IMR-90 (cell line): Measurements from ENCODE around the gene CDH7. TPM values are rescaled to one million over a fixed set of nuclear protein-coding genes. Genes with fewer than 3 reads are reported as not detected.

Source experiments
- ATAC-seq: fragments of 200-7000 bp; cut with Tn5 transposase; 2 replicates; pipeline ENCODE4 v1.9.1; 2020; ENCODE audit warnings: low read depth, mild to moderate bottlenecking, moderate library complexity
- BruUV-seq: library from RNA; stranded (reverse); fragments of 400-500 nt; replicated peaks from 2 replicates; lab custom pipeline; 2021; lab: Mats Ljungman, UMichigan
- CTCF ChIA-PET: fragments of 300-600 bp; formaldehyde crosslinking; extraction: SDS; loops from one replicate; lab custom pipeline; 2021; ENCODE audit warnings: antibody characterized with exemption; lab: Yijun Ruan, JAX
- POLR2A ChIA-PET: fragments of 300-600 bp; sonication (Branson Sonifier 250); formaldehyde crosslinking; loops from one replicate; lab custom pipeline; 2022; ENCODE audit warnings: antibody characterized with exemption; ENCODE audit not compliant: unreplicated experiment; lab: Charles Lee
- DNase-seq: peaks from one replicate; pipeline ENCODE4 v3.0.0; 2013
- H2AFZ ChIP-seq: replicated peaks from 2 replicates; pipeline ENCODE3; 2013; ENCODE audit warnings: low read length, mild to moderate bottlenecking; ENCODE audit not compliant: poor library complexity
- H2AK5ac ChIP-seq: 2 replicates; pipeline ENCODE4 v1.6.1; 2013; ENCODE audit warnings: low read depth, low read length, inconsistent platforms
- H2AK9ac ChIP-seq: replicated peaks from 2 replicates; pipeline ENCODE3; 2013; ENCODE audit warnings: mild to moderate bottlenecking, low read depth, low read length, moderate library complexity; ENCODE audit not compliant: poor library complexity
- H2BK120ac ChIP-seq: 2 replicates; pipeline ENCODE4 v1.6.1; 2013; ENCODE audit warnings: low read depth, low read length, inconsistent platforms
- H2BK15ac ChIP-seq: 3 replicates; pipeline ENCODE4 v1.6.1; 2013; ENCODE audit warnings: low read depth, low read length, inconsistent platforms
- H2BK20ac ChIP-seq: 2 replicates; pipeline ENCODE4 v1.6.1; 2013; ENCODE audit warnings: low read depth, mild to moderate bottlenecking, inconsistent platforms, low read length, moderate library complexity
- H2BK5ac ChIP-seq: 2 replicates; pipeline ENCODE4 v1.6.1; 2013; ENCODE audit warnings: mild to moderate bottlenecking, low read depth, low read length, inconsistent platforms; ENCODE audit not compliant: poor library complexity, severe bottlenecking
- H3K14ac ChIP-seq: replicated peaks from 2 replicates; pipeline ENCODE4 v1.6.1; 2013; ENCODE audit warnings: low read depth, low read length, inconsistent platforms
- H3K18ac ChIP-seq: 2 replicates; pipeline ENCODE4 v1.6.1; 2013; ENCODE audit warnings: low read depth, low read length, control low read depth
- H3K23ac ChIP-seq: 2 replicates; pipeline ENCODE4 v1.6.1; 2013; ENCODE audit warnings: low read depth, low read length, inconsistent platforms
- H3K27ac ChIP-seq: 2 replicates; pipeline ENCODE4 v1.5.1; 2013; ENCODE audit warnings: mild to moderate bottlenecking, control low read depth, low read length; ENCODE audit not compliant: insufficient read depth
- H3K27me3 ChIP-seq: 2 replicates; pipeline ENCODE4 v1.6.1; 2013; ENCODE audit warnings: low read length; ENCODE audit not compliant: control insufficient read depth, insufficient read depth
- H3K36me3 ChIP-seq: 2 replicates; pipeline ENCODE4 v1.6.1; 2013; ENCODE audit warnings: low read length, mixed read lengths; ENCODE audit not compliant: control insufficient read depth, insufficient read depth
- H3K4ac ChIP-seq: 2 replicates; pipeline ENCODE4 v1.6.1; 2013; ENCODE audit warnings: low read depth, low read length, inconsistent platforms
- H3K4me1 ChIP-seq: 2 replicates; pipeline ENCODE4 v1.6.1; 2013; ENCODE audit warnings: low read length, mixed read lengths; ENCODE audit not compliant: control insufficient read depth, insufficient read depth
- H3K4me2 ChIP-seq: 2 replicates; pipeline ENCODE4 v1.6.1; 2013; ENCODE audit warnings: low read depth, mild to moderate bottlenecking, control low read depth, low read length, moderate library complexity
- H3K4me3 ChIP-seq: 2 replicates; pipeline ENCODE4 v1.5.1; 2013; ENCODE audit warnings: low read depth, mild to moderate bottlenecking, control low read depth, low read length, moderate library complexity; ENCODE audit not compliant: insufficient read depth
- H3K56ac ChIP-seq: 2 replicates; pipeline ENCODE4 v1.6.1; 2013; ENCODE audit warnings: low read length, inconsistent platforms; ENCODE audit not compliant: insufficient read depth; ENCODE audit errors: extremely low read depth
- H3K79me1 ChIP-seq, 2 experiments: 2 replicates each; pipeline ENCODE4 v1.6.1; 2013; ENCODE audit warnings: low read length in 2 of 2, inconsistent platforms in 1 of 2, low read depth in 1 of 2
- H3K9ac ChIP-seq: 2 replicates; pipeline ENCODE4 v1.6.1; 2013; ENCODE audit warnings: low read depth, low read length, control low read depth
- H3K9me1 ChIP-seq: 2 replicates; pipeline ENCODE4 v1.6.1; 2013; ENCODE audit warnings: low read length, inconsistent platforms; ENCODE audit not compliant: insufficient read depth
- H3K9me3 ChIP-seq: 2 replicates; pipeline ENCODE4 v1.6.1; 2013; ENCODE audit warnings: low read length; ENCODE audit not compliant: control insufficient read depth, insufficient read depth
- H4K20me1 ChIP-seq: 2 replicates; pipeline ENCODE4 v1.6.1; 2013; ENCODE audit warnings: low read length, inconsistent platforms; ENCODE audit not compliant: insufficient read depth
- H4K5ac ChIP-seq: 2 replicates; pipeline ENCODE4 v1.6.1; 2013; ENCODE audit warnings: mild to moderate bottlenecking, low read depth, low read length, control low read depth
- H4K8ac ChIP-seq, 2 experiments: 2 replicates each; pipeline ENCODE4 v1.6.1; 2013; ENCODE audit warnings: low read depth in 2 of 2, low read length in 2 of 2, control low read depth in 1 of 2, inconsistent platforms in 1 of 2
- H4K91ac ChIP-seq: 2 replicates; pipeline ENCODE4 v1.6.1; 2013; ENCODE audit warnings: low read depth, low read length, inconsistent platforms; ENCODE audit not compliant: insufficient read depth
- BHLHE40 ChIP-seq: fragments of 150-350 bp; IDR thresholded peaks from 2 replicates; pipeline ENCODE4 v1.6.1; 2016; ENCODE audit warnings: mild to moderate bottlenecking, low read depth, low read length
- CHD1 ChIP-seq: IDR thresholded peaks from 2 replicates; pipeline ENCODE4 v1.6.1; 2012; ENCODE audit warnings: low read depth, low read length, improper control_type of control experiment
- FOS ChIP-seq: fragments of 150-350 bp; IDR thresholded peaks from 2 replicates; pipeline ENCODE4 v1.6.1; 2016; ENCODE audit warnings: low read depth, low read length
- MAFK ChIP-seq: IDR thresholded peaks from 2 replicates; pipeline ENCODE4 v1.6.1; 2012; ENCODE audit warnings: low read depth, low read length, improper control_type of control experiment
- MAZ ChIP-seq: IDR thresholded peaks from 2 replicates; pipeline ENCODE4 v1.6.1; 2012; ENCODE audit warnings: low read depth, mild to moderate bottlenecking, low read length, improper control_type of control experiment, moderate library complexity, borderline replicate concordance
- MXI1 ChIP-seq: IDR thresholded peaks from 2 replicates; pipeline ENCODE4 v1.6.1; 2012; ENCODE audit warnings: low read depth, mild to moderate bottlenecking, low read length, moderate library complexity, borderline replicate concordance
- RCOR1 ChIP-seq: IDR thresholded peaks from 2 replicates; pipeline ENCODE4 v1.6.1; 2012; ENCODE audit warnings: mild to moderate bottlenecking, low read length, improper control_type of control experiment; ENCODE audit not compliant: insufficient replicate concordance
- RFX5 ChIP-seq: IDR thresholded peaks from 2 replicates; pipeline ENCODE4 v1.8.0; 2012; ENCODE audit warnings: low read depth, mild to moderate bottlenecking, low read length, moderate library complexity
- SMC3 ChIP-seq: fragments of 150-350 bp; IDR thresholded peaks from 2 replicates; pipeline ENCODE4 v1.6.1; 2016; ENCODE audit warnings: low read depth, mild to moderate bottlenecking, antibody characterized with exemption, low read length, moderate library complexity
- USF2 ChIP-seq: fragments of 150-350 bp; IDR thresholded peaks from 2 replicates; pipeline ENCODE4 v1.6.1; 2017; ENCODE audit warnings: mild to moderate bottlenecking, antibody characterized with exemption, low read length, low read depth
- WGBS, 2 experiments: methylation state at CpG; one replicate each; pipeline versions ENCODE4 v1.1.5 to v1.1.7; 2013; ENCODE audit warnings: missing lambda C conversion rate in 2 of 2; ENCODE audit not compliant: insufficient read length in 1 of 2; ENCODE audit errors: extremely low coverage in 2 of 2; 5-methylcytosine and 5-hydroxymethylcytosine counted together
- dilution Hi-C: fragments of 300-500 bp; cut with HindIII; formaldehyde crosslinking; loops from one replicate; pipeline ENCODE4 v1.14.3; 2018; ENCODE audit warnings: low sequenced_read_pairs; ENCODE audit not compliant: unreplicated experiment
- in situ Hi-C: fragments of 300-500 bp; cut with MboI; formaldehyde crosslinking; loops from 3 replicates; pipeline ENCODE4 v1.14.3; 2019; ENCODE audit warnings: low sequenced_read_pairs, inconsistent platforms, mixed read lengths
- intact Hi-C: fragments of 100-400 bp; cut with micrococcal nuclease; formaldehyde crosslinking; loops from 2 replicates; pipeline ENCODE4 v1.10.0; 2022
- polyA plus RNA-seq, 3 experiments: library from polyadenylated mRNA; depleted of rRNA; stranded (reverse); fragments of >200 nt; gene quantifications; 2 replicates each; pipeline ENCODE4 v1.2.3, GENCODE V29; 2012; ENCODE audit warnings: low replicate concordance in 1 of 3
- total RNA-seq: library from RNA; depleted of rRNA; stranded (reverse); fragments of >200 nt; gene quantifications from 2 replicates; pipeline ENCODE4 v1.2.3, GENCODE V29; 2012
- TF ChIP-seq, protein P1 (sequence below): fragments of 150-350 bp; IDR thresholded peaks from 2 replicates; pipeline ENCODE4 v1.6.1; 2016; ENCODE audit warnings: low read depth, mild to moderate bottlenecking, low read length, moderate library complexity, borderline replicate concordance

The CDH7 gene
- total and polyA plus RNA-seq, 2 of the 4 experiments (the other 2 are of a cell fraction), result not detected

DNA sequence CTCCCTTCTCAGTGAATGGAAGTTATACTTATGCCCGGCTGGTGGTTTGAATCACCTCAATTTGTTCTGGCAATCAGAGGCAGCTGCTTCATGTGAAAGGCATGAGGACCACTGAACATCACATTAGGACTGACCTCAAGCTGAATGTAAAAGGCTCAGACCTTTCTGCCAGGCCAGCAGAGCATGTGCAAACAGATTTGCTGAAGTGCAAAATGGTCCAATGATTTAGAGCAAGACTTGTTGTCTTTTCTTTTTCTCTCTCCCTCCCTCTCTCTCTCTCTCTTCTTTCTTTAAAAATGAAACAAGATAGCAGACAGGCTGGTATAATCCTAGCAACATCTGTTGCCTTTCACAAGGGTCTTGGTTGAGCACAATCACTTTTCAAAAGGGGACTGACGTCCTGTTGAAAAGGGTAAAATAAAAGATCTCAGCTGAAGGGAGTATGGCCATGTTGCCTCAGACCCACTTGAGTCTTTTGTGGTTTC lies 13.3 kb upstream of the CDH7 start:
- Histone ChIP-seq H3K18ac (no peak overlapping the region), H2AFZ (no peak overlapping the region), H3K9me1 (no peaks in the 10 kb centered on the region), H4K8ac (no peak overlapping the region), H4K20me1 (no peaks in the 10 kb centered on the region), H3K23ac (no peak overlapping the region), H2BK120ac (no peak overlapping the region), H3K36me3 (no peaks in the 10 kb centered on the region), H3K56ac (no peak overlapping the region), H3K4me3 (no peak overlapping the region), H2AK5ac (no peak overlapping the region), H3K79me1 (no peaks in the 10 kb centered on the region), H2BK5ac (no peak overlapping the region), H4K5ac (no peak overlapping the region), H3K27ac (no peak overlapping the region), H2BK15ac (no peak overlapping the region), H2AK9ac (no peak overlapping the region), H3K4me1 (no peaks in the 10 kb centered on the region), H4K91ac (no peak overlapping the region), H3K9me3 (peaks cover 3% of the 10 kb centered on the region; the same call in 1 of the 2 replicates), H2BK20ac (no peak overlapping the region), H3K4ac (no peak overlapping the region), H3K4me2 (no peak overlapping the region), H3K14ac (no peak overlapping the region), H3K27me3 (no peaks in the 10 kb centered on the region), H3K9ac (no peak overlapping the region)
- DNase-seq (no peak), ATAC-seq (no peak)
- dilution Hi-C loops, result no loop called here
- no CpG with 5 or more reads among the region's 2 CpGs for WGBS, 2 experiments
- in situ Hi-C loops, result no loop called here
- POLR2A ChIA-PET, result no interaction called here
- BruUV-seq, result no TSS peak
- no peak for TF ChIP-seq MXI1
- TF ChIP-seq, protein P1, sequence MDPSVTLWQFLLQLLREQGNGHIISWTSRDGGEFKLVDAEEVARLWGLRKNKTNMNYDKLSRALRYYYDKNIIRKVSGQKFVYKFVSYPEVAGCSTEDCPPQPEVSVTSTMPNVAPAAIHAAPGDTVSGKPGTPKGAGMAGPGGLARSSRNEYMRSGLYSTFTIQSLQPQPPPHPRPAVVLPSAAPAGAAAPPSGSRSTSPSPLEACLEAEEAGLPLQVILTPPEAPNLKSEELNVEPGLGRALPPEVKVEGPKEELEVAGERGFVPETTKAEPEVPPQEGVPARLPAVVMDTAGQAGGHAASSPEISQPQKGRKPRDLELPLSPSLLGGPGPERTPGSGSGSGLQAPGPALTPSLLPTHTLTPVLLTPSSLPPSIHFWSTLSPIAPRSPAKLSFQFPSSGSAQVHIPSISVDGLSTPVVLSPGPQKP, result no peak
- TF ChIP-seq MAFK, result no peak
- TF ChIP-seq MAZ, result no peak
- no peak for TF ChIP-seq BHLHE40
- TF ChIP-seq RCOR1, result no peak
- TF ChIP-seq CHD1, result no peak
- TF ChIP-seq RFX5, result no peak
- TF ChIP-seq SMC3, result no peak
- no peak for TF ChIP-seq FOS
- no peak for TF ChIP-seq USF2
- intact Hi-C loops, result no loop called here
- CTCF ChIA-PET, result no interaction called here
